ENCODE measurements around the gene HHIPL2.
"Not testable (repeated sequence)": the region's sequence is repeated elsewhere in the genome, so short reads cannot be mapped to it uniquely, and the experiment has no call there.

The HHIPL2 gene

GRCh38 chr1:222539951-222540597, 7.8 kb downstream of the HHIPL2 start:
- no peak for DNase-seq

- no peak for DNase-seq
These were observed 12.4 kb downstream of the HHIPL2 start for GRCh38 chr1:222535455-222535854.

- no peak for DNase-seq
These were observed 17.1 kb downstream of the HHIPL2 start for GRCh38 chr1:222530852-222531251.

- no peak for DNase-seq
These were observed 18.0 kb downstream of the HHIPL2 start for GRCh38 chr1:222529916-222530315.

- DNase-seq, result no peak
These were observed 18.7 kb downstream of the HHIPL2 start for GRCh38 chr1:222529181-222529580.

GRCh38 chr1:222525951-222526350, 22.0 kb downstream of the HHIPL2 start:
- DNase-seq, result no peak

- DNase-seq, result no peak
These were observed 24.1 kb downstream of the HHIPL2 start for GRCh38 chr1:222523852-222524251.

GRCh38 chr1:222522105-222522915, 25.6 kb downstream of the HHIPL2 start:
- DNase-seq, result no peak

- DNase-seq, result no peak
These were observed 26.4 kb downstream of the HHIPL2 start for GRCh38 chr1:222521299-222522104.

GRCh38 chr1:222489496-222489895, 58.4 kb downstream of the HHIPL2 start:
- DNase-seq, result not testable (repeated sequence)

- not testable (repeated sequence) for DNase-seq
These were observed 60.1 kb downstream of the HHIPL2 start for GRCh38 chr1:222487774-222488173.

GRCh38 chr1:222484005-222484404, 63.9 kb downstream of the HHIPL2 start:
- not testable (repeated sequence) for DNase-seq

GRCh38 chr1:222479567-222479966, 68.3 kb downstream of the HHIPL2 start:
- not testable (repeated sequence) for DNase-seq

GRCh38 chr1:222476436-222476835, 71.5 kb downstream of the HHIPL2 start:
- not testable (repeated sequence) for DNase-seq

GRCh38 chr1:222473717-222474116, 74.2 kb downstream of the HHIPL2 start:
- not testable (repeated sequence) for DNase-seq

- DNase-seq, result not testable (repeated sequence)
These were observed 74.9 kb downstream of the HHIPL2 start for GRCh38 chr1:222472776-222473540.

All from NCI-H82 (cell line).